ENCODE measurements around the gene ZC3H12C. TPM values are rescaled to one million over a fixed set of nuclear protein-coding genes. Genes with fewer than 3 reads are reported as not detected.

The ZC3H12C gene
- total RNA-seq, 1 donor from 2014 or later: 10.2 TPM

- no peak for DNase-seq (ENCODE audit: low read depth)
- TF ChIP-seq CTCF (IDR thresholded peaks at IDR 0.05; ENCODE audit: insufficient read depth, low read length, poor library complexity, severe bottlenecking): no peak
- Histone ChIP-seq H3K27me3 (ENCODE audit: control insufficient read depth, insufficient read depth, low read length) (no peaks in the 10 kb centered on the region), H3K36me3 (ENCODE audit: control insufficient read depth, insufficient read depth, low read length) (no peaks in the 10 kb centered on the region), H3K4me3 (ENCODE audit: low read depth, low read length) (no peak overlapping the region)
Observed at GRCh38 chr11:110217223-110217877, 124.2 kb downstream of the ZC3H12C start.

DNA sequence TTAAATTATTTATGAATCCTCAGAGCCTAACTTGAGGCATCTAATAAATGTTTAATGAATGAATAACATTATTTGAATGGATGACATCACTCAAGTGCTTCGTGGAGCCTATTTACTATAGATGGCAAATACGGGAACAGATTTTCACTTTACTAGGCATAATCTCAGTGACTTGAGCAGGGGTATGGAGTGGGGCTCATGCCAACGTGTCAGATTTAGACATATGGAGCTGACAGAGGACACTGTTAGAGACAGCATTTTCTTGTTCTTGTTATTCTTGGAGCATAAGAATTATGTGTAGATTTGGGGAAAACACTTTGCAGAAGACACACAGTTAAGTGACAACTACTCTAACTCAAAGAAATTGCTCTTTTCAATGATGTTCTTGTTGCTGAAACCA lies 124.7 kb downstream of the ZC3H12C start:
- DNase-seq (ENCODE audit: low read depth): no peak
- no peaks in the 10 kb centered on the region for H3K27me3 ChIP-seq (ENCODE audit: control insufficient read depth, insufficient read depth, low read length)
- TF ChIP-seq CTCF (IDR thresholded peaks at IDR 0.05; ENCODE audit: insufficient read depth, low read length, poor library complexity, severe bottlenecking): no peak
- no peaks in the 10 kb centered on the region for H3K36me3 ChIP-seq (ENCODE audit: control insufficient read depth, insufficient read depth, low read length)
- no peak overlapping the region for H3K4me3 ChIP-seq (ENCODE audit: low read depth, low read length)

DNA sequence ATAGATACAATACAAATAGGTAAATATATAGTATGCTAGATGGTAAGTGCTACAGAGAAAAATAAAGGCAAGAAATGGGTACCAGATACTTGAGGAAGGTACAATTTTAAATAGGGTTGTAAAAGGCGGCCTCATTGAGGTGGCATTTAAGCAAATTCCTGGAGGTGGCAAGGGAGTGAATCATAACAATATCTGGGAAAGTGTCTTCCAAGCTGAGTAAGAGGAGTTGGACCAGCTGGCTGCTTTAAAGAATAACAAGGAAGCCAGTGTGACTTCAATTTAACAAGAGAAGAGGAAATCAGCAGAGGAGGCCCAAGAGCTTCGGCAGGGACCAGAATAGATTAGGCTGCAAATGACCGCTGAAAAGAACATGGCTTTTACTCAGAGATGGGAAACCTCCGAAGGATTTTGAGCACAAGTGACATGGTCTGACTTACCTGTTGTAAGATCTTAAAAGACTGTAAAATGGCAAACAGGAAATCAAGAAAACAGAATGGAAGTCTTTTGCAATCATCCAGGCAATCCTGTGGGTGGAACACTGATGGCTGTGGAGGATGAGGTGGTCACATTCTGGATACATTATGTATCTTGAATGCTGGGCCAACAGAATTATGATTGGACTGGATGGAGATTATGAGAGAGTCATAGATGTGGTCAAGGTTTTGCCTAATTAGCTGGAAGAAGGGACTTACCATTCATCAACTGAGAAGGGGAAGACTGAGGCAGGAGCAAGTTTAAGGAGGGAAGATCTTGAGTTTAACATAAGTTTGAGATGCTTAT lies 126.0 kb downstream of the ZC3H12C start:
- Histone ChIP-seq H3K27me3 (ENCODE audit: control insufficient read depth, insufficient read depth, low read length) (no peaks in the 10 kb centered on the region), H3K4me3 (ENCODE audit: low read depth, low read length) (no peak overlapping the region), H3K36me3 (ENCODE audit: control insufficient read depth, insufficient read depth, low read length) (no peaks in the 10 kb centered on the region)
- DNase-seq (ENCODE audit: low read depth): no peak
- no peak for TF ChIP-seq CTCF (IDR thresholded peaks at IDR 0.05; ENCODE audit: insufficient read depth, low read length, poor library complexity, severe bottlenecking)

Other genes with a start within 250 kb of the ZC3H12C start
- gene RDX, start 203.2 kb downstream of the ZC3H12C start, total RNA-seq: 39.8 and 46.7 TPM in 2 replicates

Measured in kidney epithelial cell (primary cell).